ENCODE results near the gene LRRC36. TPM values are rescaled to one million over a fixed set of nuclear protein-coding genes. Genes with fewer than 3 reads are reported as not detected.
A peak's percentile ranks its signal among the peaks of the same experiment; 100 is the strongest.

Gene LRRC36
- total and polyA plus RNA-seq, 4 donors, result 2.1 to 103 (median 16.6) TPM

GRCh38 chr16:67394155-67395104, 67.8 kb downstream of the LRRC36 start:
- ATAC-seq (ENCODE audit: insufficient read depth, low FRiP score) (no peak), DNase-seq (peak in 2 of 3 donors; percentile 40 to 49)
- no peak for TF ChIP-seq CTCF (IDR thresholded peaks at IDR 0.05; ENCODE audit: control extremely low read depth, extremely low read depth)
- H3K36me3 ChIP-seq (ENCODE audit: control insufficient read depth in 4 of 4, insufficient read depth in 4 of 4, low read length in 4 of 4), result no peaks in the 10 kb centered on the region
- H3K4me1 ChIP-seq (ENCODE audit: control insufficient read depth in 5 of 5, insufficient read depth in 5 of 5, low read length in 5 of 5), result peaks cover 0 to 49% (median 28%) of the 10 kb centered on the region in 5 donors
- H3K27me3 ChIP-seq (ENCODE audit: control insufficient read depth in 3 of 3, insufficient read depth in 3 of 3, low read length in 2 of 3), result peaks cover 0 to 9% (median 4%) of the 10 kb centered on the region in 3 donors
- WGBS, 2 donors, result 22 to 49% methylated on average over 80 to 88 of the region's 88 CpGs
- H3K27ac ChIP-seq (ENCODE audit: low read depth in 1 of 2, low read length in 1 of 2), result peak overlapping the region; percentile 10 to 17
- H3K4me3 ChIP-seq, result no peak overlapping the region
- H3K9me3 ChIP-seq (ENCODE audit: control insufficient read depth in 4 of 4, insufficient read depth in 3 of 4, low read length in 3 of 4), result no peaks in the 10 kb centered on the region
- peak overlapping the region in 1 of 2 donors; percentile 5 for H3K9ac ChIP-seq (ENCODE audit: insufficient read depth in 1 of 2, low read length in 2 of 2)

DNA sequence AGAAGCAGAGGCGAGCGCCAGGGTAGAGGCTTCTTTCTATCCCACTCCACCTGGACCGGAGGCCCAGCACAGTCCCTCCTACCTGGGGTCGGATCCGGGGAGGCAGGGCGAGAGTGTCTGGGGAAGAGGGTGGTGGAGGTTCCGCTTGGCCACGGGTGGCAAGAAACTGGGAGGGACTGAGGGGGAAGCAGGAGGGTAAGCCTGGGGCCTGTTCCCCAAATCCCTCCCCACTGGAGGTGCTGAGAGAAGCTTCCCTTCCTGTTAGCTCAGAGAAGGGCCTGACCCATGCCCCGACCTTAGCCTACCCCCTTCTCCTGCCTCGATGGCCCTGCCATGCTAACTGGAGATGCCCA, 68.5 kb downstream of the LRRC36 start:
- no peak for TF ChIP-seq CTCF (IDR thresholded peaks at IDR 0.05; ENCODE audit: control extremely low read depth, extremely low read depth)
- H3K9ac ChIP-seq (ENCODE audit: insufficient read depth in 1 of 2, low read length in 2 of 2), result no peak overlapping the region
- H3K4me3 ChIP-seq, result no peak overlapping the region
- peaks cover 0 to 9% (median 4%) of the 10 kb centered on the region in 3 donors for H3K27me3 ChIP-seq (ENCODE audit: control insufficient read depth in 3 of 3, insufficient read depth in 3 of 3, low read length in 2 of 3)
- DNase-seq (peak in 1 of 3 donors; percentile 20), ATAC-seq (ENCODE audit: insufficient read depth, low FRiP score) (no peak)
- peak overlapping the region in 1 of 2 donors; percentile 17 for H3K27ac ChIP-seq (ENCODE audit: low read depth in 1 of 2, low read length in 1 of 2)
- peaks cover 0 to 56% (median 30%) of the 10 kb centered on the region in 5 donors for H3K4me1 ChIP-seq (ENCODE audit: control insufficient read depth in 5 of 5, insufficient read depth in 5 of 5, low read length in 5 of 5)
- no peaks in the 10 kb centered on the region for H3K36me3 ChIP-seq (ENCODE audit: control insufficient read depth in 4 of 4, insufficient read depth in 4 of 4, low read length in 4 of 4)
- H3K9me3 ChIP-seq (ENCODE audit: control insufficient read depth in 4 of 4, insufficient read depth in 3 of 4, low read length in 3 of 4), result no peaks in the 10 kb centered on the region
- 33 to 67% methylated on average over 10 of the region's 10 CpGs for WGBS, 2 donors

- DNase-seq (no peak), ATAC-seq (ENCODE audit: insufficient read depth, low FRiP score) (no peak)
- peaks cover 0 to 9% (median 4%) of the 10 kb centered on the region in 3 donors for H3K27me3 ChIP-seq (ENCODE audit: control insufficient read depth in 3 of 3, insufficient read depth in 3 of 3, low read length in 2 of 3)
- TF ChIP-seq CTCF (IDR thresholded peaks at IDR 0.05; ENCODE audit: control extremely low read depth, extremely low read depth), result no peak
- H3K9ac ChIP-seq (ENCODE audit: insufficient read depth in 1 of 2, low read length in 2 of 2), result no peak overlapping the region
- no peaks in the 10 kb centered on the region for H3K36me3 ChIP-seq (ENCODE audit: control insufficient read depth in 4 of 4, insufficient read depth in 4 of 4, low read length in 4 of 4)
- peaks cover 0 to 57% (median 30%) of the 10 kb centered on the region in 5 donors for H3K4me1 ChIP-seq (ENCODE audit: control insufficient read depth in 5 of 5, insufficient read depth in 5 of 5, low read length in 5 of 5)
- H3K27ac ChIP-seq (ENCODE audit: low read depth in 1 of 2, low read length in 1 of 2), result peak overlapping the region in 1 of 2 donors; percentile 42
- WGBS, 2 donors, result 84 to 93% methylated on average over 13 of the region's 13 CpGs
- H3K4me3 ChIP-seq, result no peak overlapping the region
- no peaks in the 10 kb centered on the region for H3K9me3 ChIP-seq (ENCODE audit: control insufficient read depth in 4 of 4, insufficient read depth in 3 of 4, low read length in 3 of 4)
Measured at GRCh38 chr16:67395458-67396158, 69.0 kb downstream of the LRRC36 start.
